SK-N-SH treated with all-trans-retinoic acid at 6 μM for 48 hours (cell line): ENCODE measurements around the gene TSC2.
"Not testable (repeated sequence)": the region's sequence is repeated elsewhere in the genome, so short reads cannot be mapped to it uniquely, and the experiment has no call there.

Source experiments
- BACH2 ChIP-seq: fragments of 250-450 bp; sonication (Bioruptor Pico); IDR thresholded peaks from 2 replicates; pipeline ENCODE4 v1.9.0; 2021; ENCODE audit warnings: mild to moderate bottlenecking, borderline replicate concordance
- ISL1 ChIP-seq: fragments of 250-450 bp; sonication (Bioruptor Pico); IDR thresholded peaks from 2 replicates; pipeline ENCODE4 v2.1.2; 2022; ENCODE audit warnings: mild to moderate bottlenecking, moderate library complexity
- PPARA ChIP-seq: fragments of 250-450 bp; sonication (Bioruptor Pico); IDR thresholded peaks from 2 replicates; pipeline ENCODE4 v1.5.0; 2020; ENCODE audit warnings: mild to moderate bottlenecking, borderline replicate concordance
- ZFP30 ChIP-seq: fragments of 450-650 bp; formaldehyde crosslinking; IDR thresholded peaks from 2 replicates; pipeline ENCODE4 v1.5.0; 2022; ENCODE audit warnings: mild to moderate bottlenecking, moderate library complexity
- TF ChIP-seq, protein P1 (sequence below): fragments of 250-450 bp; sonication (Bioruptor Pico); IDR thresholded peaks from 2 replicates; pipeline ENCODE4 v1.8.0; 2020; ENCODE audit warnings: mild to moderate bottlenecking, moderate library complexity, borderline replicate concordance
- TF ChIP-seq, protein P2 (sequence below): fragments of 250-450 bp; sonication (Bioruptor Pico); IDR thresholded peaks from 2 replicates; pipeline ENCODE4 v1.5.0; 2020; ENCODE audit warnings: mild to moderate bottlenecking, moderate library complexity

- TF ChIP-seq, protein P1, sequence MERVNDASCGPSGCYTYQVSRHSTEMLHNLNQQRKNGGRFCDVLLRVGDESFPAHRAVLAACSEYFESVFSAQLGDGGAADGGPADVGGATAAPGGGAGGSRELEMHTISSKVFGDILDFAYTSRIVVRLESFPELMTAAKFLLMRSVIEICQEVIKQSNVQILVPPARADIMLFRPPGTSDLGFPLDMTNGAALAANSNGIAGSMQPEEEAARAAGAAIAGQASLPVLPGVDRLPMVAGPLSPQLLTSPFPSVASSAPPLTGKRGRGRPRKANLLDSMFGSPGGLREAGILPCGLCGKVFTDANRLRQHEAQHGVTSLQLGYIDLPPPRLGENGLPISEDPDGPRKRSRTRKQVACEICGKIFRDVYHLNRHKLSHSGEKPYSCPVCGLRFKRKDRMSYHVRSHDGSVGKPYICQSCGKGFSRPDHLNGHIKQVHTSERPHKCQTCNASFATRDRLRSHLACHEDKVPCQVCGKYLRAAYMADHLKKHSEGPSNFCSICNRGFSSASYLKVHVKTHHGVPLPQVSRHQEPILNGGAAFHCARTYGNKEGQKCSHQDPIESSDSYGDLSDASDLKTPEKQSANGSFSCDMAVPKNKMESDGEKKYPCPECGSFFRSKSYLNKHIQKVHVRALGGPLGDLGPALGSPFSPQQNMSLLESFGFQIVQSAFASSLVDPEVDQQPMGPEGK = not testable (repeated sequence)
- TF ChIP-seq ZFP30, BACH2, PPARA, ISL1 (CRISPR knock-in tag): not testable (repeated sequence)
- TF ChIP-seq, protein P2, sequence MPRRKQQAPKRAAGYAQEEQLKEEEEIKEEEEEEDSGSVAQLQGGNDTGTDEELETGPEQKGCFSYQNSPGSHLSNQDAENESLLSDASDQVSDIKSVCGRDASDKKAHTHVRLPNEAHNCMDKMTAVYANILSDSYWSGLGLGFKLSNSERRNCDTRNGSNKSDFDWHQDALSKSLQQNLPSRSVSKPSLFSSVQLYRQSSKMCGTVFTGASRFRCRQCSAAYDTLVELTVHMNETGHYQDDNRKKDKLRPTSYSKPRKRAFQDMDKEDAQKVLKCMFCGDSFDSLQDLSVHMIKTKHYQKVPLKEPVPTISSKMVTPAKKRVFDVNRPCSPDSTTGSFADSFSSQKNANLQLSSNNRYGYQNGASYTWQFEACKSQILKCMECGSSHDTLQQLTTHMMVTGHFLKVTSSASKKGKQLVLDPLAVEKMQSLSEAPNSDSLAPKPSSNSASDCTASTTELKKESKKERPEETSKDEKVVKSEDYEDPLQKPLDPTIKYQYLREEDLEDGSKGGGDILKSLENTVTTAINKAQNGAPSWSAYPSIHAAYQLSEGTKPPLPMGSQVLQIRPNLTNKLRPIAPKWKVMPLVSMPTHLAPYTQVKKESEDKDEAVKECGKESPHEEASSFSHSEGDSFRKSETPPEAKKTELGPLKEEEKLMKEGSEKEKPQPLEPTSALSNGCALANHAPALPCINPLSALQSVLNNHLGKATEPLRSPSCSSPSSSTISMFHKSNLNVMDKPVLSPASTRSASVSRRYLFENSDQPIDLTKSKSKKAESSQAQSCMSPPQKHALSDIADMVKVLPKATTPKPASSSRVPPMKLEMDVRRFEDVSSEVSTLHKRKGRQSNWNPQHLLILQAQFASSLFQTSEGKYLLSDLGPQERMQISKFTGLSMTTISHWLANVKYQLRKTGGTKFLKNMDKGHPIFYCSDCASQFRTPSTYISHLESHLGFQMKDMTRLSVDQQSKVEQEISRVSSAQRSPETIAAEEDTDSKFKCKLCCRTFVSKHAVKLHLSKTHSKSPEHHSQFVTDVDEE = not testable (repeated sequence)
Measured at GRCh38 chr16:2111412-2112335, 63.9 kb downstream of the TSC2 start.
